ENCODE results near the gene MIB2. TPM values are rescaled to one million over a fixed set of nuclear protein-coding genes. Genes with fewer than 3 reads are reported as not detected.
A peak's percentile ranks its signal among the peaks of the same experiment; 100 is the strongest.

MIB2 gene
- total and polyA plus RNA-seq, 2 donors (not counting 1 experiment from before 2014, with no cell fraction given), result 94.0 to 95.9 TPM

- Histone ChIP-seq H3K4me1 (ENCODE audit: control insufficient read depth in 2 of 2, insufficient read depth in 2 of 2, low read length in 2 of 2) (peaks cover 15 to 21% of the 10 kb centered on the region in 2 donors), H3K9me3 (ENCODE audit: control extremely low read depth in 1 of 3, control insufficient read depth in 2 of 3, insufficient read depth in 1 of 3, low read length in 2 of 3) (peaks cover 0 to 8% (median 0%) of the 10 kb centered on the region in 3 donors), H3K36me3 (replicated peaks in 1 of 2; ENCODE audit: control extremely low read depth in 1 of 2, control insufficient read depth in 1 of 2, extremely low read depth in 1 of 2, insufficient read depth in 2 of 2, low read length in 1 of 2) (no peaks in the 10 kb centered on the region), H3K27me3 (replicated peaks in 1 of 4; ENCODE audit: control extremely low read depth in 1 of 4, control insufficient read depth in 3 of 4, insufficient read depth in 4 of 4, low read length in 3 of 4) (peaks cover 0 to 13% (median 4%) of the 10 kb centered on the region in 4 experiments), H2AFZ (ENCODE audit: insufficient read depth, low read depth, low read length, poor library complexity, severe bottlenecking) (peak overlapping the region; percentile 69), H3K4me3 (ENCODE audit: control extremely low read depth in 1 of 5, extremely low read depth in 1 of 5, insufficient read depth in 1 of 5, low read depth in 2 of 5, low read length in 4 of 5) (peak overlapping the region in 4 of 5 experiments; percentile 32 to 55 (median 46)), H3K9ac (ENCODE audit: low read length) (peak overlapping the region; percentile 53), H3K27ac (ENCODE audit: low read length in 2 of 2) (peak overlapping the region in 1 of 2 donors; percentile 57), H4K20me1 (ENCODE audit: control insufficient read depth, insufficient read depth, low read length, poor library complexity, severe bottlenecking) (no peaks in the 10 kb centered on the region), H3K79me2 (ENCODE audit: control insufficient read depth, insufficient read depth, low read length) (no peaks in the 10 kb centered on the region), H3K4me2 (replicated peaks; ENCODE audit: low read depth, low read length, poor library complexity, severe bottlenecking) (peak overlapping the region; percentile 92)
- TF ChIP-seq EZH2 (IDR thresholded peaks at IDR 0.05; ENCODE audit: borderline replicate concordance, insufficient read depth, low read depth, low read length, poor library complexity, severe bottlenecking), result no peak
- TF ChIP-seq, protein P1, sequence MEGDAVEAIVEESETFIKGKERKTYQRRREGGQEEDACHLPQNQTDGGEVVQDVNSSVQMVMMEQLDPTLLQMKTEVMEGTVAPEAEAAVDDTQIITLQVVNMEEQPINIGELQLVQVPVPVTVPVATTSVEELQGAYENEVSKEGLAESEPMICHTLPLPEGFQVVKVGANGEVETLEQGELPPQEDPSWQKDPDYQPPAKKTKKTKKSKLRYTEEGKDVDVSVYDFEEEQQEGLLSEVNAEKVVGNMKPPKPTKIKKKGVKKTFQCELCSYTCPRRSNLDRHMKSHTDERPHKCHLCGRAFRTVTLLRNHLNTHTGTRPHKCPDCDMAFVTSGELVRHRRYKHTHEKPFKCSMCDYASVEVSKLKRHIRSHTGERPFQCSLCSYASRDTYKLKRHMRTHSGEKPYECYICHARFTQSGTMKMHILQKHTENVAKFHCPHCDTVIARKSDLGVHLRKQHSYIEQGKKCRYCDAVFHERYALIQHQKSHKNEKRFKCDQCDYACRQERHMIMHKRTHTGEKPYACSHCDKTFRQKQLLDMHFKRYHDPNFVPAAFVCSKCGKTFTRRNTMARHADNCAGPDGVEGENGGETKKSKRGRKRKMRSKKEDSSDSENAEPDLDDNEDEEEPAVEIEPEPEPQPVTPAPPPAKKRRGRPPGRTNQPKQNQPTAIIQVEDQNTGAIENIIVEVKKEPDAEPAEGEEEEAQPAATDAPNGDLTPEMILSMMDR (IDR thresholded peaks at IDR 0.05), result no peak
- intact Hi-C loops (cut with micrococcal nuclease), result no loop called here
- Mint-ChIP-seq H3K4me1 (peaks cover 4% of the 10 kb centered on the region), H3K27me3 (peaks cover 3% of the 10 kb centered on the region), H3K9me3 (ENCODE audit: insufficient read depth) (no peaks in the 10 kb centered on the region), H3K27ac (no peak overlapping the region), H3K4me3 (no peak overlapping the region)
- ChIA-PET POLR2A (interaction anchor here (0.6 to 2.5 kb wide), 6 partner anchors 11 to 280 kb away, joined by 3 to 19 read pairs (median 4); partner anchors contain the start of genes AURKAIP1 and MIB2), CTCF (interaction anchor here (2.2 kb wide), 1 partner anchor 14 kb away, joined by 13 read pairs; the partner anchor contains the start of gene MIB2)
- 23% methylated on average over 52 of the region's 53 CpGs for WGBS (ENCODE audit: insufficient coverage)
- no peak for ATAC-seq (ENCODE audit: low read depth)
- DNase-seq, result peak; percentile 48
Measured at GRCh38 chr1:1628754-1629429, 13.6 kb downstream of the MIB2 start.

Measured in B cell (primary cell).